Measurements from ENCODE around the gene SLC8A2.

Gene SLC8A2

GRCh38 chr19:47381653-47382279, 89.9 kb downstream of the SLC8A2 start:
- H3K27ac ChIP-seq, result no peak overlapping the region
- TF ChIP-seq CTCF (conservative IDR thresholded peaks at IDR 0.05), result no peak

GRCh38 chr19:47381121-47381520, 90.6 kb downstream of the SLC8A2 start:
- H3K27ac ChIP-seq, result no peak overlapping the region
- no peak for TF ChIP-seq CTCF (conservative IDR thresholded peaks at IDR 0.05)

GRCh38 chr19:47380559-47380958, 91.1 kb downstream of the SLC8A2 start:
- TF ChIP-seq CTCF (conservative IDR thresholded peaks at IDR 0.05), result no peak
- H3K27ac ChIP-seq, result no peak overlapping the region

- TF ChIP-seq CTCF (conservative IDR thresholded peaks at IDR 0.05), result no peak
- H3K27ac ChIP-seq, result no peak overlapping the region
These were observed 92.2 kb downstream of the SLC8A2 start for GRCh38 chr19:47379381-47379938.

- no peak for TF ChIP-seq CTCF (conservative IDR thresholded peaks at IDR 0.05)
- no peak overlapping the region for H3K27ac ChIP-seq
These were observed 93.4 kb downstream of the SLC8A2 start for GRCh38 chr19:47378246-47378645.

Data from VCaP (cell line).